ENCODE measurements around the gene RBM33. TPM values are rescaled to one million over a fixed set of nuclear protein-coding genes. Genes with fewer than 3 reads are reported as not detected.

RBM33 gene
- total RNA-seq, 1 experiment from 2014 or later, result 12.3 TPM

- no peak for DNase-seq (ENCODE audit: low spot score)
- in situ Hi-C loops (cut with HindIII; ENCODE audit: low sequenced_read_pairs), result no loop called here
Observed at GRCh38 chr7:155620497-155620896, 24.0 kb upstream of the RBM33 start.

- in situ Hi-C loops (cut with HindIII; ENCODE audit: low sequenced_read_pairs), result no loop called here
- no peak for DNase-seq (ENCODE audit: low spot score)
Observed at GRCh38 chr7:155621418-155621980, 23.0 kb upstream of the RBM33 start.

GRCh38 chr7:155624412-155624811 is 20.0 kb upstream of the RBM33 start:
- in situ Hi-C loops (cut with HindIII; ENCODE audit: low sequenced_read_pairs), result no loop called here
- DNase-seq (ENCODE audit: low spot score), result no peak

GRCh38 chr7:155625557-155625956 is 18.9 kb upstream of the RBM33 start:
- in situ Hi-C loops (cut with HindIII; ENCODE audit: low sequenced_read_pairs), result no loop called here
- no peak for DNase-seq (ENCODE audit: low spot score)

- in situ Hi-C loops (cut with HindIII; ENCODE audit: low sequenced_read_pairs), result no loop called here
- no peak for DNase-seq (ENCODE audit: low spot score)
Observed at GRCh38 chr7:155629171-155629570, 15.3 kb upstream of the RBM33 start.

- no peak for DNase-seq (ENCODE audit: low spot score)
- in situ Hi-C loops (cut with HindIII; ENCODE audit: low sequenced_read_pairs), result no loop called here
Observed at GRCh38 chr7:155631155-155631554, 13.3 kb upstream of the RBM33 start.

GRCh38 chr7:155635817-155636216 is 8.6 kb upstream of the RBM33 start:
- no peak for DNase-seq (ENCODE audit: low spot score)
- in situ Hi-C loops (cut with HindIII; ENCODE audit: low sequenced_read_pairs), result no loop called here

- in situ Hi-C loops (cut with HindIII; ENCODE audit: low sequenced_read_pairs), result no loop called here
- no peak for DNase-seq (ENCODE audit: low spot score)
Observed at GRCh38 chr7:155637155-155637554, 7.3 kb upstream of the RBM33 start.

- in situ Hi-C loops (cut with HindIII; ENCODE audit: low sequenced_read_pairs), result no loop called here
- no peak for DNase-seq (ENCODE audit: low spot score)
Observed at GRCh38 chr7:155638366-155638765, 6.1 kb upstream of the RBM33 start.

GRCh38 chr7:155639958-155640520 is 4.4 kb upstream of the RBM33 start:
- DNase-seq (ENCODE audit: low spot score), result no peak
- in situ Hi-C loops (cut with HindIII; ENCODE audit: low sequenced_read_pairs), result loop anchor here (5.0 kb wide), 1 partner anchor 53 kb away; no protein-coding TSS in a partner anchor

GRCh38 chr7:155640629-155641028 is 3.8 kb upstream of the RBM33 start:
- in situ Hi-C loops (cut with HindIII; ENCODE audit: low sequenced_read_pairs), result loop anchor here (5.0 kb wide), 1 partner anchor 53 kb away; no protein-coding TSS in a partner anchor
- DNase-seq (ENCODE audit: low spot score), result no peak

GRCh38 chr7:155643804-155644177 is 670 bp upstream of the RBM33 start:
- DNase-seq (ENCODE audit: low spot score), result no peak

GRCh38 chr7:155644971-155645509 is 579 bp downstream of the RBM33 start:
- in situ Hi-C loops (cut with HindIII; ENCODE audit: low sequenced_read_pairs), result loop anchor here (5.0 kb wide), 1 partner anchor 58 kb away; no protein-coding TSS in a partner anchor

More at GRCh38 chr7:155643804-155644177, 670 bp upstream of the RBM33 start:
- in situ Hi-C loops (cut with HindIII; ENCODE audit: low sequenced_read_pairs), result loop anchor here (5.0 kb wide), 1 partner anchor 56 kb away; no protein-coding TSS in a partner anchor

GRCh38 chr7:155645662-155646061 is 1.2 kb downstream of the RBM33 start:
- DNase-seq (ENCODE audit: low spot score), result no peak
- in situ Hi-C loops (cut with HindIII; ENCODE audit: low sequenced_read_pairs), result no loop called here

More at GRCh38 chr7:155644971-155645509, 579 bp downstream of the RBM33 start:
- DNase-seq (ENCODE audit: low spot score), result peak; percentile 49

- no peak for DNase-seq (ENCODE audit: low spot score)
- in situ Hi-C loops (cut with HindIII; ENCODE audit: low sequenced_read_pairs), result no loop called here
Observed at GRCh38 chr7:155646669-155647068, 2.2 kb downstream of the RBM33 start.

- DNase-seq (ENCODE audit: low spot score), result no peak
- in situ Hi-C loops (cut with HindIII; ENCODE audit: low sequenced_read_pairs), result no loop called here
Observed at GRCh38 chr7:155647302-155647701, 2.8 kb downstream of the RBM33 start.

GRCh38 chr7:155647734-155648133 is 3.3 kb downstream of the RBM33 start:
- in situ Hi-C loops (cut with HindIII; ENCODE audit: low sequenced_read_pairs), result no loop called here
- DNase-seq (ENCODE audit: low spot score), result no peak

- in situ Hi-C loops (cut with HindIII; ENCODE audit: low sequenced_read_pairs), result no loop called here
Observed at GRCh38 chr7:155648752-155649339, 4.4 kb downstream of the RBM33 start.

GRCh38 chr7:155649588-155649987 is 5.1 kb downstream of the RBM33 start:
- no peak for DNase-seq (ENCODE audit: low spot score)
- in situ Hi-C loops (cut with HindIII; ENCODE audit: low sequenced_read_pairs), result no loop called here

More at GRCh38 chr7:155648752-155649339, 4.4 kb downstream of the RBM33 start:
- DNase-seq (ENCODE audit: low spot score), result no peak
